Measurements from ENCODE around the gene SYTL4.

Gene SYTL4

DNA sequence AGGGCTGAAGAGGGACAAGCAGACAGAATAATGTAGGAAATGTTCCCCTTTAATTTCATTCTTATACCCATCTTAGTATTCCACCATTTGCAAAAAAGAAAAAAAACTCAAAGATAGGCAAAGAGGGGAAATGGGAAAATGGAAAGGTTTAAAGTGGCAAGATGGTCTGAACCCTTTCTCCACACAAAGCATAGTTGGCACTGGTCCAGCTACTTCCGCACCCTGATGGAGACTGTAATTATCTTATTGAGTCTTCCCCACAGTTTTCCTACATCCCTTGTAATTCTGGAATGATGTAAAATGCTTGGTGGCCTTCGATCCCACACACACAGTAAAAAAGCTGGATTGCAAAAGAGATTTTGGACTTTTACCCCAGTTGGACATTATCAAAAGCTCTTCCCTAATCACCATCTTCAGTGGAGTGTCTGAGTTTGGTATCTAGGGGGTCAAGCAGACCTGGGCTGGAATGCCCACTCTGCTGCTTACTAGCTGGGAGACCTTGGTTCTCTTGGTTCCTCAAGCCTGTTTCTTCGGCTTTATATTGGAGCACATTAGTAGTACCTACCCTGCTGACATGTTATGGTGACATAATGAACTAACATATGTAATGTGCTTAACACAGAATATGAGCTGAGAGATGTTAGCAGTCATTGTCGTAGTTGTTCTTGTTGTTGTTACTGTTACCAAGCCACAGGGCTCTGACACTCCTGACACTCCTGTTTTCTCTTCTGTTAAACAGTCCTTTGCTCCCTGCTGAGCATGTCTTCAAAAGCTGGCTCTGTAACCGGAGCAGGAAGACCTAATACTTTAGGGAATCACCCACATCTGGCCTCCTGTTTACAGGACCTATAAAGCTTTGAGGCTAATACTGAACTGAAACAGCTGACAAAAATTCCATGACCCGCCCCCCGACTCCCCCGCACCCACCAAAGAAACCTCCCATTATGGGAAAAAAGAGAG is 83.2 kb downstream of the SYTL4 start:
- no peak for DNase-seq

DNA sequence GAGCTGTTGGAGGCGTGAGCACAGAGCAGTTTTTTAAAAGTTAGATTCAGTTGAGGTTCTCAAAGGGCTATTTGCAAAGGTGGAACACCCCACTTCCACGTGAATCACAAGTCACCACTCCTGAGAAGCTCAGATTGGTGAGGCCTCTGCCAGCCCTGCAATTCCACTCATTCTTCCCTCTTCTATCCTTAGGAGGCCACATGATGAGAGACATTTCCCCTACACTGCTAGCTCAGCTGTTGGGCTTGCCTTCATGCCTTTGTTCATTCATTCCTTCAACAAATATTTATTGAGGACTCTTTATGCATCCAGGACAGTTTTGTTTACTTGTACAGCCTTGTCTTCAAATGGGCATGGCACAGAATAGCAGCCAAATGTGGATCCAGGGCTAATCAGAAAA is 84.2 kb downstream of the SYTL4 start:
- no peak for DNase-seq

DNA sequence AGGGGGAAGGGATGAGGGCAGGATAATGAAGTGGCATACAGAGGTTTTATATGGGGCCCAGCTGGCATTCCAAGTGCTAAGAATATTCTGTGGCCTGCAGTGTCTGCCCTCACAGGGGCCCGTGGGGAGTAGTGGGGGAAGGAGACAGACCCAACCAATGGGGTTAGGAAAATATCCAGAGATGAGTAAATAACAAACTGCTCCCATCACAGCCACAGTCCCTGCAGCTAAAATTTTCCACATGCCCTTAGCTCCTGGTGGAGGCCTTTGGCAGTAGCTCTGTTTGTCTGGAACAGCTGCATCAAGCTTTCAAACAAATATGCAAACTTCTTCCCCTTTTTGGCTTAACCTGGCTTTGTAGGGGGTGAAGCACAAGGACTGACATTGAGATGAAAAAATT is 84.8 kb downstream of the SYTL4 start:
- no peak for DNase-seq

DNA sequence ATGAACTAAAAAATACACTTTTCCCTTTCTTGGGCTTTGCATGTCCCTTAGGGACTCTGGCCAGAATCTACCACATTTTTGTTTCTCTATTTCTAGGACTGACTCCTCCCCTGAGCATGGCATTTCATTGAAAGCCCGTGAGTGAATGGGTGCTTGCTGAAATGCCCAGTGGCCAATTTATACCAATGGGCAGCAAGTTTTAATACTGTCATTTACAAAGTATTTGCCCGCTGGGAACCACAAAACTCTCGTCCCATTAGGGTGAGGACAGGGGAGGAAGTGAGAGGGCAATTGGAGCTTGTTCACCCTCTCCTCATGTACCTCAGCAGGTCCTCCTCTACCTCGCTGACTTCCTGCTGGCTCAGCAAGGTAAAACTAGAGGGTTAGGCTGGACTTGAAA is 86.8 kb downstream of the SYTL4 start:
- DNase-seq = no peak

DNA sequence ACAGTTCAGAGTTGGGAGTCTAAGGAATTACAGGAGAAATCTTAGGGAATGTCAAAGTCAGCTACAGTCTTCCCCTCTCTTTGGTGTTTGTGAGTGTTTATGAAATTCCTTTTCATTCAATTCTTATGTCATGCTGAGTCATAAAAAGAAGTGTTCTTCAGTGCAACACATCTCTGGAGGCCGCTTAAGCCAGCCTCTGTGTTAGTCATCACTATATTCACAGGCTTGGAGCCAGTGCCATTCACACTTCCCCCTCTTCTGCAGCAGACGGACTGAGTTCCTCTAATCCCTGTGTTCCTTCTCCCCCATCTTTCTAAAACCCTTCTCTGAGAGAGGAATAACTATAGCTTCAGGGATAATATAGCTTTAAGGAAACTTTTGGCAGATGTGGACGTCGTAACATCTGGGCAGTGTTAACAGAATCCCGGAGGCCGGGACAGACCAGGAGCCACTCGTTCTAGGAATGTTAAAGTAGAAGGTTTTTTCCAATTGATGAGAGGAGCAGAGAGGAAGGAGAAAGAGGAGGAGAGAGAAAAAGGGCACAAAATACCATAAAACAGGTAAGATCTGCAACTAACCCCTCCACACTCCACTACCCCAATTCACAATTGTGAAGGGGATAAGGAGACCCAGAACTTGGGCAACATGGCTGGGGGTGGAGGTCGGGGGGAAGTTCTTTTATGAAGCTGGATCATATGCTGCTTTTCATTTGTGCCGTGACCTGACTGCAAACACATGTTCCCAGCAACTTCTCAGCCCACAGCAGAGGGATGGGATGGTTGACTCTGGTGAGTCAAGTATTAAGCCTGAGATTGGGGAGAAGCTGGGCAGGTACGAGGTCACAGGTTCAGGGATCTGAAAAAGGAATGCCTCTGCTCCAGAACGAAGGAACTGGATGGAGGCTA is 87.7 kb downstream of the SYTL4 start, which contains the start of gene SRPX2:
SRPX2 (plus strand) TSS at position 244 of the 905 bp plus-strand sequence. CDS start 2,124 bp downstream, outside the sequence.
- peak in 28 of 58 donors; percentile 0 to 47 (median 4) for DNase-seq

DNA sequence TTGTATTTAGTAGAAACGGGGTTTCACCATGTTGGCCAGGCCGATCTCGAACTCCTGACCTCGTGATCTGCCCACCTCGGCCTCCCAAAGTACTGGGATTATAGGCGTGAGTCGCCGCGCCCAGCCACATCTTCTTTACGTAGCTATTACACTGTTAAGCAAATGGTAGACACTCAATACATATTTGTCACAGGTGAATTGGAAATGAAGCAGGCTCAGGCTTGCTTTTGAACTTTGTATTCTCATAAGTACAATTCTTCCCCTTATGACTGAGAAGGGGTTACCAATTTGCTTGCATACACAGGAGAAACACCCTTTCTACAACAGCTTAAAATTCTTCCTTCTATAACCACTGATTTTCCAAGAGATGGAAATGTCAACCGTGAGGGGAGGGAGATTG is 88.7 kb downstream of the SYTL4 start:
- no peak for DNase-seq

DNA sequence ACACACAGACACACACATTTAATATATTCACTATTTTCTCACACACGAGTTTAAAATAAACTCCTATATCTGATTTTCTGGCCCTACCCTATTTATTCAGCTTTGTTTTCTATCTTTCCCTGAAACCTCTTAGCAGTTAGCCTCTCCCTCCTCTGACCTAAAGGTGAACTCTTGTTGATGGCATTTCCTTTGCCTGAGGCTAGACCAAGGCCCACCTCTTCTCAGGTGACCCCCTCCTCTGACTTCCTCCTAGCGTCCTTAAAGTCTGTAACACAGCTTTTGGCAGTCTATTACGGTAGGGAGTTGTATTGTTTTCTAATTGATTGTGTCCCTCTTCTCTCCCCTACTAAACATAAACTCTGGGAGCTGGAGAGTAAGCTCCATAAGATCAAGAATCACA is 89.6 kb downstream of the SYTL4 start:
- no peak for DNase-seq

DNA sequence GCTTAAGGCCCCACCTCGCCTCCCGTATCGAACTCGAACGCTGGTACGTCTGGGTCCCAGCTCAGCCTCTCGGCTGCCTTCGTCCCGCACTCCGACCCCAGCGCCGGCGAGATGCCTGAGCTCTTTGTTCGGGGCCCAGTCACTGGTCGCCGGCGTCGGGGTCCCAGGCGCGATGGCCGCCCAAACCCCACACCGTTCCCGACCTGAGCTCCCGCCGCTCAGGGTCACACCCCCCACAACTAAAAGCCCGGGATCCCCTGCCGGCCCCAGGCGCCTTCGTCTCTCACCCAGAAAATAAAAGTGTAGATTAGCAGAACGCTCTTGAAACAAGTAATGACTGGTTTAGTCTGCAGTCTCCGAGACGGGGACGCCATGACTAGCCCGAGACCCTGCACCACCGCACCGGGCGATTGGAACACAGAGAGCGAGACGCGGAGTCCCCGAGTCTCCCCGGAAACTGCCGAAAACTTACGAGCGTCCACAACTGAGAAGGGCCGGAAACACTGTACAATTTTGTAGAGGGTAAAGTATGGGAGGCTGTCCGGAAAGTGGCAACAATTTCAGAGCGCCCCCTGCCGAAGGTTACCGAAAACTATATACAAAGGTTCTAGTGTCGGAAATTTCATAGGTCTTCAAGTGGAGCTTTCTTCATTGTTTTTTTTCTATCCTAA is 95.5 kb downstream of the SYTL4 start, which contains the start of gene TSPAN6:
TSPAN6 (minus strand) TSS at position 486 of the 671 bp plus-strand sequence; CDS start at position 374, 112 bp downstream.
- DNase-seq = peak in 57 of 58 donors; percentile 3 to 77 (median 28)

DNA sequence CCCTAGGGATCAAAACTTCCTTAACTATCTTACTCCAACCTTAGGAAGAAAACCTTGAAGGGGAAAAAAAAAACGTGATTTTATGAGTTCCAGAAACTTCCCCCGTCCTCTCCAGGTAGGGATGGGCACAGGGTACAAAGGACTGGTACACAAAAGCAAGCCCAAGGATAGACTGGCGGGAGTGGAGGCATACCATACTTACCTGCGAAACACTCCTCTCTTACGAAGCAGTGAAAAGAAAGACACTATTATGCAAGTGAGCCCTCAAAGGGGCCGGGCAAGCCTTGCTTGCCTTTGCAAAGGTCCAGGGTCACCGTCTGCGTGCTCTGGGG is 96.0 kb downstream of the SYTL4 start:
- DNase-seq = peak in 1 of 58 donors; percentile 0

DNA sequence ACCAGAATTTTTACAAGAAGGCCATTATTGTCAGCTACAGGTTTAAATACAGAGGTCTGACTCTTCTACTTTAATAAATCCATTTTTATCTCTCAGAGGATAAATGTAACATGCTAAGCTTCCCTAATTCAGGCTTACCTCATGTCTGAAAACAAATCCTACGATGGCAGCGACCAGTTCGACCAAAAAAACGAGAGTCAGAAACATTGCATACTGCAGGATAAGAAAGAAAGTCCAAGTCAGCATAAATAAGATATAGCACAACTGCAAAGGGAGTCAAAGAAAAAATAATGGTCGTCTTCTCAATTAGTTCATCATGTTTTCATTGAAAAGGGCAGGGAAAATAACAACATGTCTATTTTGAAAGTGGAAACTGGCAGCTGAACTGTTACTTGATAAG is 96.9 kb downstream of the SYTL4 start:
- DNase-seq = no peak

DNA sequence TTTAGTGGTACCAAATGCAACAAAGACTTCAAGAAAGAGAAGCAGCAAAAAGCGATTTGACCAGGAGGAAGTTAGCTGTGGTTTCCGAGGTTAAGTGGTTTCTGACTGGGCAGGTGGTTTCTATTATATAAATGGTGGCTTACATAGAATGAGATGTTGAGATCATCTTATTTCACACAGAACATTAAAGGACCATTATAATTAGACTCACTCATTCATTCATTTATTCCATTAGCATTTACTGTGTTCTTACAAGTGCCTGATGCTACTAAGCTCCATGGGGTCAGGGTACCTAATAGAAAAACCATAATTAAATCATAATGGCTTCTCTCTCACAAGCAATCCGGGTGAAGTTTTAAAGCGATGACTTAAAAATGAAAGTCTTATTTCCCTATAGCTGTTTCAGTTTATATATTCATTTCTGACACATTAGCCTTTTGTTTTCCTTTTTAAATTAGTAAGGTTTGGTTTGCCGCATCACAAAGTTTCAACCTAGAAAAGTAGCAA is 105.9 kb downstream of the SYTL4 start:
- DNase-seq = no peak

All from anterior cingulate cortex (tissue), 58 donors.